Measurements from ENCODE around the gene COX15. TPM values are rescaled to one million over a fixed set of nuclear protein-coding genes. Genes with fewer than 3 reads are reported as not detected.

The COX15 gene
- 10 to 100 TPM; 44.4 to 56.1 TPM for total RNA-seq

- peak; percentile 95 for ATAC-seq
- Mint-ChIP-seq H3K9me3 (no peaks in the 10 kb centered on the region), H3K27ac (peak within 1 kb of the TSS; percentile 92 to 100), H3K36me3 (peaks cover 24 to 30% of the 10 kb centered on the region in 2 donors)
- peak; percentile 93 to 97 for DNase-seq (ENCODE audit: low spot score in 2 of 2)
These were observed at the start of gene COX15, which contains the start of gene CUTC for GRCh38 chr10:99732033-99732842. COX15 (minus strand) TSS chr10:99732127; CDS start chr10:99732049, 78 bp downstream. CUTC (plus strand) TSS chr10:99732234; CDS start chr10:99732349, 115 bp downstream.

GRCh38 chr10:99779335-99779734, 47.4 kb upstream of the COX15 start:
- Mint-ChIP-seq H3K27ac (no peak overlapping the region), H3K9me3 (no peaks in the 10 kb centered on the region), H3K36me3 (no peaks in the 10 kb centered on the region)
- no peak for DNase-seq (ENCODE audit: low spot score in 2 of 2)
- no peak for ATAC-seq

- H3K9me3 Mint-ChIP-seq, result no peaks in the 10 kb centered on the region
- no peaks in the 10 kb centered on the region for H3K36me3 Mint-ChIP-seq
- DNase-seq (ENCODE audit: low spot score in 2 of 2), result no peak
- no peak for ATAC-seq
- H3K27ac Mint-ChIP-seq, result no peak overlapping the region
These were observed 46.2 kb upstream of the COX15 start for GRCh38 chr10:99777918-99778714.

- ATAC-seq (no peak), DNase-seq (ENCODE audit: low spot score in 2 of 2) (no peak)
- Mint-ChIP-seq H3K27ac (no peak overlapping the region), H3K36me3 (no peaks in the 10 kb centered on the region), H3K9me3 (no peaks in the 10 kb centered on the region)
These were observed 43.9 kb upstream of the COX15 start for GRCh38 chr10:99775850-99776249.

GRCh38 chr10:99770408-99771045, 38.6 kb upstream of the COX15 start:
- H3K9me3 Mint-ChIP-seq, result peaks cover 0 to 7% of the 10 kb centered on the region in 2 donors
- peaks cover 0 to 5% of the 10 kb centered on the region in 2 donors for H3K36me3 Mint-ChIP-seq
- ATAC-seq (no peak), DNase-seq (ENCODE audit: low spot score in 2 of 2) (no peak)
- no peak overlapping the region for H3K27ac Mint-ChIP-seq

GRCh38 chr10:99769706-99770105, 37.8 kb upstream of the COX15 start:
- ATAC-seq (no peak), DNase-seq (ENCODE audit: low spot score in 2 of 2) (no peak)
- Mint-ChIP-seq H3K9me3 (peaks cover 0 to 7% of the 10 kb centered on the region in 2 donors), H3K27ac (no peak overlapping the region), H3K36me3 (peaks cover 0 to 5% of the 10 kb centered on the region in 2 donors)

- DNase-seq (ENCODE audit: low spot score in 2 of 2) (no peak), ATAC-seq (no peak)
- Mint-ChIP-seq H3K36me3 (peaks cover 4 to 6% of the 10 kb centered on the region in 2 donors), H3K27ac (no peak overlapping the region), H3K9me3 (peaks cover 0 to 7% of the 10 kb centered on the region in 2 donors)
These were observed 36.6 kb upstream of the COX15 start for GRCh38 chr10:99768556-99768955.

GRCh38 chr10:99767901-99768300, 36.0 kb upstream of the COX15 start:
- peaks cover 8 to 9% of the 10 kb centered on the region in 2 donors for H3K36me3 Mint-ChIP-seq
- ATAC-seq (no peak), DNase-seq (ENCODE audit: low spot score in 2 of 2) (no peak)
- peaks cover 0 to 7% of the 10 kb centered on the region in 2 donors for H3K9me3 Mint-ChIP-seq
- H3K27ac Mint-ChIP-seq, result no peak overlapping the region

- no peak overlapping the region for H3K27ac Mint-ChIP-seq
- H3K36me3 Mint-ChIP-seq, result peaks cover 21 to 22% of the 10 kb centered on the region in 2 donors
- H3K9me3 Mint-ChIP-seq, result peaks cover 0 to 11% of the 10 kb centered on the region in 2 donors
- DNase-seq (ENCODE audit: low spot score in 2 of 2) (no peak), ATAC-seq (peak in 1 of 2 donors; percentile 64)
These were observed 34.4 kb upstream of the COX15 start for GRCh38 chr10:99766302-99766681.

GRCh38 chr10:99765672-99766301, 33.9 kb upstream of the COX15 start:
- no peak for ATAC-seq
- DNase-seq (ENCODE audit: low spot score in 2 of 2), result no peak
- Mint-ChIP-seq H3K36me3 (peaks cover 26 to 27% of the 10 kb centered on the region in 2 donors), H3K27ac (no peak overlapping the region), H3K9me3 (peaks cover 0 to 11% of the 10 kb centered on the region in 2 donors)

GRCh38 chr10:99761365-99761764, 29.4 kb upstream of the COX15 start:
- Mint-ChIP-seq H3K27ac (peak overlapping the region in 1 of 2 donors; percentile 78), H3K36me3 (peaks cover 50 to 66% of the 10 kb centered on the region in 2 donors), H3K9me3 (peaks cover 0 to 4% of the 10 kb centered on the region in 2 donors)
- ATAC-seq, result no peak
- DNase-seq (ENCODE audit: low spot score in 2 of 2), result no peak

GRCh38 chr10:99760321-99760720, 28.4 kb upstream of the COX15 start:
- Mint-ChIP-seq H3K36me3 (peaks cover 50 to 71% of the 10 kb centered on the region in 2 donors), H3K9me3 (peaks cover 0 to 4% of the 10 kb centered on the region in 2 donors), H3K27ac (peak overlapping the region in 1 of 2 donors; percentile 40)
- ATAC-seq, result no peak
- DNase-seq (ENCODE audit: low spot score in 2 of 2), result no peak

GRCh38 chr10:99758211-99758891, 26.4 kb upstream of the COX15 start:
- no peak overlapping the region for H3K27ac Mint-ChIP-seq
- H3K9me3 Mint-ChIP-seq, result peaks cover 0 to 4% of the 10 kb centered on the region in 2 donors
- H3K36me3 Mint-ChIP-seq, result peaks cover 47 to 80% of the 10 kb centered on the region in 2 donors
- DNase-seq (ENCODE audit: low spot score in 2 of 2) (no peak), ATAC-seq (no peak)

- Mint-ChIP-seq H3K9me3 (no peaks in the 10 kb centered on the region), H3K27ac (no peak overlapping the region), H3K36me3 (peaks cover 32 to 70% of the 10 kb centered on the region in 2 donors)
- DNase-seq (ENCODE audit: low spot score in 2 of 2), result no peak
- no peak for ATAC-seq
These were observed 24.2 kb upstream of the COX15 start for GRCh38 chr10:99756159-99756558.

- no peak for ATAC-seq
- Mint-ChIP-seq H3K36me3 (peaks cover 20 to 55% of the 10 kb centered on the region in 2 donors), H3K9me3 (no peaks in the 10 kb centered on the region), H3K27ac (no peak overlapping the region)
- no peak for DNase-seq (ENCODE audit: low spot score in 2 of 2)
These were observed 22.7 kb upstream of the COX15 start for GRCh38 chr10:99754670-99755069.

GRCh38 chr10:99750641-99751040, 18.7 kb upstream of the COX15 start:
- Mint-ChIP-seq H3K9me3 (no peaks in the 10 kb centered on the region), H3K36me3 (peaks cover 4 to 24% of the 10 kb centered on the region in 2 donors), H3K27ac (no peak overlapping the region)
- DNase-seq (ENCODE audit: low spot score in 2 of 2) (no peak), ATAC-seq (no peak)
